Left lobe of liver (tissue), 2 donors: ENCODE results near the gene PUM2. TPM values are rescaled to one million over a fixed set of nuclear protein-coding genes. Genes with fewer than 3 reads are reported as not detected.
"Not testable (repeated sequence)": the region's sequence is repeated elsewhere in the genome, so short reads cannot be mapped to it uniquely, and the experiment has no call there.

ENCODE experiments used
- ATAC-seq: fragments of 200-7000 bp; cut with Tn5 transposase; one replicate; pipeline ENCODE4 v1.9.1; 2020; ENCODE audit warnings: mild to moderate bottlenecking, moderate library complexity
- DNase-seq: peaks from one replicate; pipeline ENCODE4 v3.0.0-alpha.2; 2020; ENCODE audit warnings: low spot score
- total RNA-seq: library from RNA; stranded (reverse); gene quantifications from one replicate; pipeline ENCODE4 v1.2.1, GENCODE V29; 2021
- donor health status: DM: no; HTN: no; CAD: no; lungs with moderate emphysema.
- donor health status: DM: no; HTN: yes; CAD: no.

Gene PUM2
- total RNA-seq, 1 donor from 2014 or later = 47.5 TPM

DNA sequence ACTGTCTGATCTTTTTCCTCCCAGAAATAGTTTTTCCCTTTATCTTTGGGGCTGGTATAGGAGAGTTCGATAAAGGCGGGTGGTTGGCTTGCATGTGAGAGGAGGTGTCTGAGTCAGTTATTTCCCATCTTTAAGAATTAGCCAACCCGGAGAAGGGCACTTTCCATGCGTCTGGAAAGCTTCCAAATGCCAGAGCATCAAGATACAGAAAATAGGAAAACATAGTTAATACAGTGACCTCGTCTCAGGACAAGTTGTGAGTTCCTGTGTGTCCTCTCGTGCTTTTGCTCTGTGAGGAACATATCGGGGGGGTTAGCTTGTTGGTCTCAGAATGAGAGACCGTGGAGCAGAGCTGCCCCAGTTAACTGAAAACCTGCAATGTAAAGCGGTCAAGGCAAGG lies 18.7 kb upstream of the PUM2 start:
- ATAC-seq = no peak
- DNase-seq = no peak

- DNase-seq (no peak), ATAC-seq (no peak)
These were observed 18.1 kb upstream of the PUM2 start for GRCh38 chr2:20368706-20369105.

GRCh38 chr2:20367929-20368328 lies 17.3 kb upstream of the PUM2 start:
- not testable (repeated sequence) for ATAC-seq, DNase-seq

DNA sequence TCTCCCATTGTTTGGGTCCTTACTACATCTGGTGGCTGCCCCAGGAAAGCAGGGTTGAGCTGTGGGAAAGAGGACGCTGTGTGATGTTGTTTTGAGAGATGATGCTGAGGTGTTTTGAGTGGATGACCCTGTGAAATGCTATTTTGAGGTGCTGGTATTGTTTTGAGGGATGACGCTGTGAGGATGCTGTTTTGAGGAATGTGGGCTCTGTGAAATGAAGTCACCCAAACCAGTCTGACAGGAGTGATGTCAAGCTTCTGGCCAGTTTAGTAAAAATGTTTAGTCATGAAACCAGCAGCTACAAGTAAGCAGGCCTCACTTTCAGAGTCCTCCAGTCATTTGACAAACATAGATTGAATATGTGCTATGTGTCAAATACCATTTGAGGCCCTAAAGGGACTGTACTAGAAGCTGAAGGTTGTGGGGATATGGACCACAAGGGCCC lies 16.1 kb upstream of the PUM2 start:
- ATAC-seq = no peak
- no peak for DNase-seq

- ATAC-seq = no peak
- DNase-seq = no peak
These were observed 14.7 kb upstream of the PUM2 start for GRCh38 chr2:20365249-20365817.

DNA sequence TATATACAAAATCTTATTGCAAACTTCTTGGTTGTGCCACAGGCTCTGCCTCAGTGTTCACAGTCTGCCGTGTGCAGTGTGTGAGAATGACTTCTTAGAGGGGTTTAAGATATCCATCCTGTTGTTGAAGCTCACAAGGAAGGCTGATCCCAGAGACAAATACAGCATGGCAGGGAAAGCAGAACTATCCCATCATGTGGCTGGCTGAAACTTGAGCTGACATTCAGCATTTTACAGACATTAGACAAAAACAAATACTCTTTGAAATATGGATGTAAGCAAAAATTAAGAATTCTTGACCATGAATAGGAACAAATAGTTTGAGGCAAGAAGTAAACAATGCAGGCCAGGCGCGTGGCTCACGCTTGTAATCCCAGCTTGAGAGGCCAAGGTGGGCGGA lies 12.9 kb upstream of the PUM2 start:
- ATAC-seq (no peak), DNase-seq (no peak)

DNA sequence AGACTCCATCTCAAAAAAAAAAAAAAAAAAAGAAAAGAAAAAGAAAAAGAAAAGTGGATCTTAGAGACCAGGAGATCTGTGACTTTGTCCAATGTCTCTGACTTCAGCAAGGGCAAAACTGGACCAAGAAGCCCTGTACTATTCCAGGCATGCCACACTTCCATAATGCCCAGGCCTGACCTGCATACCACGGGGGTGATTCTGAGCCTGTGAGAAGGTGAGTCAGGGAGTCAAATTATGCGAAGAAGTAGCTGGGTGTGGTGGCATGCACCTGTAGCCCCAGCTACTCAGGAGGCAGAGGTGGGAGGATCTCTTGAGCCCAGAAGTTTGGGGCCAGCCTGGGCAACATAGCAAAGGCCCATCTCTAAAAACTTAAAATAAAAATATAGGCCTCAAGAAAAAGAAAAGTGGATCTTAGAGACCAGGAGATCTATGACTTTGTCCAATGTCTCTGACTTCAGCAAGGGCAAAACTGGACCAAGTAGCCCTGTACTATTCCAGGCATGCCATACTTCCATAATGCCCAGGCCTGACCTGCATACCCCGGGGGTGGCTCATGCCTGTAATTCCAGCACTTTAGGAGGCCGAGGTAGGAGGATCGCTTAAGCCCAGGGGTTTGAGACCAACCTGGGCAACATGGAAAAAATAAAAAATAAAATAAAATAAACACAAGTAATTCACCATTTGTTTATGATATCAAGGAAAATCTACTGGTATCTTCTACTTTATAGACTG lies 12.2 kb upstream of the PUM2 start:
- ATAC-seq = no peak

GRCh38 chr2:20361893-20362292 lies 11.2 kb upstream of the PUM2 start:
- DNase-seq = no peak
- ATAC-seq = no peak

More for the DNA sequence above, 12.2 kb upstream of the PUM2 start:
- no peak for DNase-seq

DNA sequence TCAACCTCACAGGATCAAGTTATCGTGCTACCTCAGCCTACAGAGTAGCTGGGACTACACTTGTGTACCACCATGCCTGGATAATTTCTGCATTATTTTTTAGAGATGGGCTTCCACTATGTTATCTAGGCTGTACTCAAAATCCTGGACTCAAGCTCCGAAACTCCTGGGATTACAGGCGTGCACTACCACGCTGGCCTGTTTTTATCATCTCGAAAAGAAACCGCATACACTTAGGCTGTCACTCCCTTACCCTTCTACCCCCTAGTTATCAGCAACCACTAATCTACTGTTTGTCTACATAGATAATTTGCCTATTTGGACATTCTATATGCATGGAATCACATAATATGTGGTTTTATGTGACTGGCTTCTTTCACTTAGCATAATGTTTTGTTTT lies 8.5 kb upstream of the PUM2 start:
- no peak for ATAC-seq
- no peak for DNase-seq

- DNase-seq (no peak), ATAC-seq (no peak)
These were observed 7.2 kb upstream of the PUM2 start for GRCh38 chr2:20357638-20358389.

GRCh38 chr2:20356042-20356441 lies 5.4 kb upstream of the PUM2 start:
- DNase-seq (peak; percentile 89), ATAC-seq (peak; percentile 71)

- DNase-seq = no peak
- ATAC-seq = no peak
These were observed 4.5 kb upstream of the PUM2 start for GRCh38 chr2:20355131-20355530.

DNA sequence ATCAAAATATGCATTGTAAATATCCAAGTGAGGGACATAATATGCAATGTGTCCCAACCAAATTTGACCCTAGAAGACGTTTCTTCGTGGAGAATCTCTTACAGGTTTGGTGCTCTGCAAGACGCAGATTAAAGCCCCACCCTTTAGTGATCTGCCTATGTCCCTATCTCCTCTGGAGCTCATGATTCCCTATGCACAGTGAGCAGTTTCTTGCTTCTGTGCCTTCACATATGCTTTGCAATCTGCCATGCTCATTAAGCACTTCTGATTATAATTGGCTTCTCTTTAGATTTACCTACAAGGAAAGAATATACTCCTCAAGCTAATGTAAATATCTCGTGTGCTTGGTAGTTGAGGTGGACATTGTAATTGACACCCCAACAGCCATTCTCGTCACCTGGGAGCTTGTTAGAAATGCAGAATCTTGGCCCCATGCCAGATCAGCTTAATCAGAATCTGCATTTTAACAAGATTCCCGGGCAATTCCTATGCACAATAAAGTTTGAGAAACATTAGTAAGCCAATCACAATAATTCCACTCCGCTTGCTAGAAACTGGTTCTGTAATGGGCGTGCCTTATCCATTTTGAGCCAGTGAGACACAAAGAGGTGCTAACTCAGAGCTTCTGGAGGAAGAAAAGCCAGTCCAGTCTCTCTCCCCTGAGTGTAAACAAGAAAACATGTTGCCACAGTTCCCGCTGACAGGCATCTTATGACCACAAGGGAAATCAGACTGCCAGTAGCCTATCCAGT lies 2.8 kb upstream of the PUM2 start:
- DNase-seq = no peak
- ATAC-seq = no peak

DNA sequence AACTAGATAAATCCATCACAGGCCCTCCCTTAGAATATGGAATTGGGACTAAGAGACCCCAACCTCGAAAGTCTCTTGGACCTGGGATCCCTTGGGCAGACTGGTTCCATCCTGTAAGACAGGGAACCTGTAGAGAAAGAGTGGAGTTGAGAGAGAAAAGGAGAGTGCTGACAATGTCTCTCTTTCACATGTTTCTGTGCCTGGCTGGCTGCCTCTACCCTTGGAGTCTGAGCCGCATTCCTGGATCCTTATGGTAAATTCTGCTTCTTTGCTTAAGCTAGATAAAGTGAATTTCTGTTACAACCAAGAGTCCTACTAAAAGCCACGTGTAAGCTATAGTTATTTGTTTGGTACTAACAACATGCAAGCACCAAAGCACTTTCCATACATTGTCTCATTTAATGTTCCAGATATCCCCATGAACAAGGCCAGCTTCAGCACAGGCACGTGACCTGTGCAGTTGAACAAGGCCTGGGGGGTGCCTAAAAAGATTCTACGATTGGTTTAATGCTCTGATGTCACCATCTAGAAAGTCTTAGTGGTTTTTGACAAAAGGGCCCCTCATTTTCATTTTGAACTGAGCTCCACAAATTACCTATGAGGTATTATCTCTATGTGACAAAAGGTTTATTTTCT lies 2.1 kb upstream of the PUM2 start:
- DNase-seq = no peak
- no peak for ATAC-seq

DNA sequence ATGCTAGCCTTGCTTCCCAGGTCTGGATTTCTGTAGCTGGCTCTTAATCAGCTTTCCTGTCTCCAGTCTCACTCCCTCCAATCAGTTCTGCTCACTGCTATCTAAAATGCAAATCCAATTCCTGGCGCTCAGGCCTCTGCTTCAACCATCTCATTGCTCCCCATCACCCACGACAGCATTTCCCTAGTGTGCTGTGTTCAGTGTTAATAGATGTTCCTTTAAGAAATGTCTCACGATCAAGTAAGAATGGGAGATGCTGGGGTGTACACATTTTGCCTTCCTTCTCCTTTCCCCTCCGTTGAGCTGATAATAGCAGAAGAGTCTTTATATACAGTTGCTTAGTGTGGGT lies 1.6 kb upstream of the PUM2 start:
- ATAC-seq (no peak), DNase-seq (no peak)

DNA sequence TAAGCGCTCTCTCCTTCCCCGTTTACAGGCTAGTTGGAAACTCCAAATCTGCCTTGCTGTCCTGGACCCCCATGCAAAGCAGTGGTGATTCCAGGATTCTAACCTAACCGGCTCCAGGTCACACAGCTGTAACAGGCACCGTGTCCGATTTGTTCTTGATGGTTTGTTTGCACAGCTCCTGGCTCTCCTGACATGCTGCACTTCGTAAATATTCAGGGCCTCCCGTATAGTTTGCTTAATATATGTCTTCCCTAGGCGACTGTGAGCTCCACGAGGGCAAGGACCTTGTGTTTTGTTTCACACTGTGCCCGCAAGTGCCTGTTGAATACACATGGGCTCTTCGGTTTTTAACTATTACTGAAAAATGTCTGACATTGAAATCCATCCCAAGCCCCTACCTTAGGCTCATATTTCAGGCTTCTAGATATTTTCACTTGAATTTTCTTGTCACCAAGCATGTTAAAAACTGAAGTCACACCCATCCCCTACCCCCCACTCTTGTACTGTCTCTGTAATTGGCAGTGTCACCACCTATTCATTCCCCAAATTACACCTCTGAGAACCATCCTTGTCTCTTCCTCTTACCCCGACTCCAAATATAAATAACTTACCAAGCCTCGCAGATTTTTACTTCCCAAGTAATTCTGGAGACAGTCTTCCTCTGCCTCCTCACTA lies 1.0 kb upstream of the PUM2 start:
- ATAC-seq (peak; percentile 47), DNase-seq (peak; percentile 62)

- DNase-seq = peak; percentile 69
- ATAC-seq = peak; percentile 63
These were observed 467 bp downstream of the PUM2 start for GRCh38 chr2:20350041-20350712.

DNA sequence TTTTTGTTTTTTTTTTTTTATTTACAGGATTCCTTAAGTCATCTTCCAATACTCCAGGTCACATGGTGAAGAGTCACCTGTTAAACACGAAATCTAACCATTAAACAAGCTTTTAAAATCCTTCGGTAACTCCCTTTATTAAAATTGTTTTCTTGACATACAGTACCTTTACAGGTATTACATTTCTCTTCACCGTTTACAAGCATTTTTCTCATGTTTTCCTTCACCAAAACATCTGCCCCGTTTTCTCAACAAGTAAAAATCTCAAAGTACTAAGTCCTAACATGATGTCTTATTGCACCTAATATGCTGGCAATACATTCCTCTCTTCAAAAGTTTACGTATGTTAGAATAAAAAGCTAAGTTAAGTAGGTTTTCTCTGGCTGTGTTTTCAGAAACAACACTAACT lies 1.1 kb downstream of the PUM2 start:
- ATAC-seq (no peak), DNase-seq (no peak)

GRCh38 chr2:20348542-20348941 lies 2.1 kb downstream of the PUM2 start:
- no peak for ATAC-seq
- DNase-seq = no peak
